DND-41 (cell line): Measurements from ENCODE around the gene FTO.

ENCODE experiments used
- ATAC-seq: fragments of 200-7000 bp; cut with Tn5 transposase; 3 replicates; pipeline ENCODE4 v1.9.1; 2021; ENCODE audit warnings: low read depth; ENCODE audit not compliant: insufficient read depth
- DNase-seq: peaks from one replicate; pipeline ENCODE4 v3.0.0-alpha.2; 2020
- H2AFZ ChIP-seq: 2 replicates; pipeline ENCODE4 v1.6.0; 2012; ENCODE audit warnings: low read depth, low read length
- H3K27ac ChIP-seq: 2 replicates; pipeline ENCODE4 v1.5.1; 2012; ENCODE audit warnings: low read length, inconsistent platforms
- H3K27me3 ChIP-seq: fragments of 200-600 bp; sonication (generic); 2 replicates; pipeline ENCODE4 v1.6.0; 2012; ENCODE audit warnings: low read length, mild to moderate bottlenecking, inconsistent platforms; ENCODE audit not compliant: insufficient read depth, poor library complexity
- H3K36me3 ChIP-seq: 2 replicates; pipeline ENCODE4 v1.5.1; 2012; ENCODE audit warnings: low read length, inconsistent platforms; ENCODE audit not compliant: insufficient read depth
- H3K4me1 ChIP-seq: 2 replicates; pipeline ENCODE4 v1.5.1; 2012; ENCODE audit warnings: mild to moderate bottlenecking, low read length; ENCODE audit not compliant: insufficient read depth
- H3K4me2 ChIP-seq: 2 replicates; pipeline ENCODE4 v1.6.0; 2012; ENCODE audit warnings: mild to moderate bottlenecking, moderate library complexity, low read length, inconsistent platforms; ENCODE audit not compliant: insufficient read depth
- H3K4me3 ChIP-seq, 2 experiments: fragments of 200-600 bp in 1 of 2; shearing (Covaris generic) in 1 of 2; 2 replicates each; pipeline ENCODE4 v1.5.1; 2012 to 2016; ENCODE audit warnings: inconsistent platforms in 2 of 2, low read length in 2 of 2, mild to moderate bottlenecking in 2 of 2, low read depth in 1 of 2, moderate library complexity in 1 of 2
- H3K79me2 ChIP-seq: 2 replicates; pipeline ENCODE4 v1.6.0; 2012; ENCODE audit warnings: low read length, inconsistent platforms; ENCODE audit not compliant: insufficient read depth
- H3K9ac ChIP-seq: 2 replicates; pipeline ENCODE4 v1.6.0; 2012; ENCODE audit warnings: low read depth, mild to moderate bottlenecking, inconsistent platforms, low read length, moderate library complexity
- H3K9me3 ChIP-seq: 2 replicates; pipeline ENCODE4 v1.5.1; 2012; ENCODE audit warnings: low read length, moderate library complexity, mild to moderate bottlenecking, inconsistent platforms; ENCODE audit not compliant: insufficient read depth, severe bottlenecking
- H4K20me1 ChIP-seq: 2 replicates; pipeline ENCODE4 v1.6.0; 2012; ENCODE audit warnings: low read length; ENCODE audit not compliant: insufficient read depth
- CTCF ChIP-seq: IDR thresholded peaks from 2 replicates; pipeline ENCODE4 v1.5.1; 2012; ENCODE audit warnings: borderline replicate concordance, low read length, moderate library complexity, mild to moderate bottlenecking; ENCODE audit not compliant: poor library complexity, severe bottlenecking; ENCODE audit errors: extremely low read depth
- EZH2 ChIP-seq: IDR thresholded peaks from 3 replicates; pipeline ENCODE4 v1.6.1; 2012; ENCODE audit warnings: borderline replicate concordance, low read depth, mild to moderate bottlenecking, moderate library complexity, low read length, inconsistent platforms; ENCODE audit not compliant: severe bottlenecking

The FTO gene

GRCh38 chr16:54033747-54034146 lies 329.8 kb downstream of the FTO start:
- Histone ChIP-seq H3K4me1 (no peaks in the 10 kb centered on the region), H3K4me3 (no peak overlapping the region), H4K20me1 (no peaks in the 10 kb centered on the region), H3K9me3 (peaks cover 23% of the 10 kb centered on the region), H3K4me2 (no peak overlapping the region), H2AFZ (no peak overlapping the region), H3K9ac (no peak overlapping the region), H3K36me3 (peaks cover 10% of the 10 kb centered on the region; the same call in 1 of the 2 replicates), H3K27ac (no peak overlapping the region), H3K27me3 (no peaks in the 10 kb centered on the region), H3K79me2 (no peaks in the 10 kb centered on the region)
- TF ChIP-seq CTCF: no peak
- DNase-seq: no peak
- ATAC-seq: no peak

- Histone ChIP-seq H3K79me2 (no peaks in the 10 kb centered on the region), H3K4me3 (no peak overlapping the region), H2AFZ (no peak overlapping the region), H3K36me3 (peaks cover 10% of the 10 kb centered on the region; the same call in 1 of the 2 replicates), H3K4me2 (no peak overlapping the region), H3K27me3 (no peaks in the 10 kb centered on the region), H3K4me1 (no peaks in the 10 kb centered on the region), H3K27ac (no peak overlapping the region), H4K20me1 (no peaks in the 10 kb centered on the region), H3K9ac (no peak overlapping the region), H3K9me3 (peaks cover 20% of the 10 kb centered on the region)
- TF ChIP-seq CTCF: no peak
- TF ChIP-seq EZH2: no peak
- ATAC-seq: no peak
- DNase-seq: no peak
These were observed 330.7 kb downstream of the FTO start for GRCh38 chr16:54034684-54035083.

GRCh38 chr16:54040480-54040879 lies 336.5 kb downstream of the FTO start:
- H3K9ac ChIP-seq: no peak overlapping the region
- H3K9me3 ChIP-seq: no peaks in the 10 kb centered on the region
- DNase-seq (no peak), ATAC-seq (no peak)
- H3K27me3 ChIP-seq: no peaks in the 10 kb centered on the region
- peaks cover 5% of the 10 kb centered on the region; the same call in 1 of the 2 replicates for H3K36me3 ChIP-seq
- H3K27ac ChIP-seq: 0 out of 2 replicates have a peak overlapping the region, but pooled peaks have one; percentile 4
- H3K79me2 ChIP-seq: no peaks in the 10 kb centered on the region
- no peaks in the 10 kb centered on the region for H4K20me1 ChIP-seq
- TF ChIP-seq CTCF (no peak), EZH2 (no peak)
- no peaks in the 10 kb centered on the region for H3K4me1 ChIP-seq
- H3K4me2 ChIP-seq: no peak overlapping the region
- no peak overlapping the region for H3K4me3 ChIP-seq
- H2AFZ ChIP-seq: no peak overlapping the region

GRCh38 chr16:54040975-54041374 lies 337.0 kb downstream of the FTO start:
- no peak overlapping the region for H3K9ac ChIP-seq
- ATAC-seq (no peak), DNase-seq (no peak)
- no peaks in the 10 kb centered on the region for H3K4me1 ChIP-seq
- no peaks in the 10 kb centered on the region for H3K27me3 ChIP-seq
- peaks cover 5% of the 10 kb centered on the region; the same call in 1 of the 2 replicates for H3K36me3 ChIP-seq
- no peaks in the 10 kb centered on the region for H3K79me2 ChIP-seq
- H2AFZ ChIP-seq: no peak overlapping the region
- TF ChIP-seq EZH2 (no peak), CTCF (no peak)
- H4K20me1 ChIP-seq: no peaks in the 10 kb centered on the region
- H3K4me2 ChIP-seq: no peak overlapping the region
- H3K27ac ChIP-seq: no peak overlapping the region
- no peaks in the 10 kb centered on the region for H3K9me3 ChIP-seq
- H3K4me3 ChIP-seq: no peak overlapping the region
